G401.6 (cell line): Measurements from ENCODE around the gene PUS10.
"Not testable (repeated sequence)": the region's sequence is repeated elsewhere in the genome, so short reads cannot be mapped to it uniquely, and the experiment has no call there.

Source experiments
- FAIRE-seq: peaks from 2 replicates; lab custom pipeline; 2012; peaks lifted over from hg19 to GRCh38; lab: Jason Lieb, UNC

The PUS10 gene

GRCh38 chr2:61011678-61012077 lies 6.4 kb downstream of the PUS10 start:
- FAIRE-seq = peak; percentile 33

- no peak for FAIRE-seq
These were observed 8.7 kb downstream of the PUS10 start for GRCh38 chr2:61009355-61009754.

GRCh38 chr2:61006486-61007105 lies 11.5 kb downstream of the PUS10 start:
- peak; percentile 71 for FAIRE-seq

GRCh38 chr2:61005736-61006135 lies 12.3 kb downstream of the PUS10 start:
- FAIRE-seq = no peak

DNA sequence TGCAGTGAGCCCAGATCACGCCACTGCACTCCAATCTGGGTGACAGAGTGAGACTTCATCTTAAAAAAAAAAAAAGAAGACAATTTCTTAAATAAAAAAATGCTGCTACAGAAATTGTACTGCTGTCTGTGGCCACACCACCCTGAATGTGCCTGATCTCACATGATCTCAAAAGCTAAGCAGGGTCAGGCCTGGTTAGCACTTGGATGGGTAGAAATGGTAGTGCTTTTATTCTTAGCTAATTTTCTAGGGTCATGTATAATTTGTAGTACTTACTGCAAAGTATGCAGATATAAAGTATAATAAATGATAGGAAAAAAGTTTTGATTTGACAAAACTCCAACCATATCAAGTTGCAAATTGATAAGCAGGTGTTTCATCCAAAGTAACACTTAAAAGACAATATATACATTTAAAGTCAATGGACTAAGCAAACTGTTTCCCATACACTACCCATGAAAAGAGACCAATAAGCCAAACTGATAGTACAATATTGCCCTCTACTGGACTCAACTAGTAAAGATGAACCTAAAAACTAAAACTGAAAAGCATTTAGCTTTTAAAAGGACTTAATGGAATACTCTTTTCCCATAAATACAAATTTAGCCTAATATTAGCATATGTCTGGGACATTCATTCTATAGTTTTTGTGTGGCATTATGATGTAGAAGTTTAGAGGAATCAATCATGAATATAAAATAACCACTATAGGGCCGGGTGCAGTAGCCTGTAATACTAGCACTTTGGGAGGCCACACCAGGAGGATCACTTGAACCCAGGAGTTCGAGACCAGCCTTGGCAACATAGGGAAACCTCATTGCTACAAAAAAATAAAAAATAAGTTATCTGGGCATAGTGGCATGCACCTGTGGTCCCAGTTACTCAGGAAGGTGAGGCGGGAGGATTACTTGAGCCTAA lies 19.2 kb downstream of the PUS10 start:
- FAIRE-seq = peak; percentile 98

GRCh38 chr2:60994131-60994530 lies 23.9 kb downstream of the PUS10 start:
- FAIRE-seq = no peak

DNA sequence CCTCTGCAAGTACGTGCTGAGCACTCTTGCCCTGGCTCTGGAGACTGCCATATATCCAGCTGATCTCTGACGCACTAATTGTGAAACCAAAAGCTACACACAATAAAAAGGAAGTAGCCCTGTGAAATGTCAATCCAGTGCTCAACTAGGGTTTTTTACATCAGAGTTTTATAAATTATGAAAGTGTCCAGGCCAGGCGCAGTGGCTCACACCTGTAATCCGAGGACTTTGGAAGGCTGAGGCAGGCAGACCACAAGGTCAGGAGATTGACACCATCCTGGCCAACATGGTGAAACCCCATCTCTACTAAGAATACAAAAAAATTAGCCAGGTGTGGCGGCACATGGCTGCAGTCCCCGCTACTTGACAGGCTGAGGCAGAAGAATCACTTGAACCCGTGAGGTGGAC lies 25.1 kb downstream of the PUS10 start:
- no peak for FAIRE-seq

DNA sequence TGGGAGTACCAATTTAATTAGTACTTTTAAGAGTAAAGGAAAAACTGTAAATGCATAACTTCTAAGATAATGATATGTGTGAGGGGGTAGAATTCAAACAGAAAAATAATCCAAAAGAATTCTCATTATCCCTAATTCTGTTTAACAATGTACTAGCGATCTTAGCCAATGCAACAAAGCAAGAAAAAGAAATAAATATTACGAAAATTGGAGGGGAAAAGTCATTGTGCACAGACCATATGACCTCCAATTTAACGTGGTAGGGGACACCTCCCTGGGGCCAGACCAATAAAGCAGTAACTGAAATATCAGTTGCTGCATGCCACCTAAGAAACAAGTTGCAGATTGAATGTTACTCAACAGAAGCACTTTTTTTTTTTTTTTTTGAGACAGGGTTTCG lies 26.4 kb downstream of the PUS10 start:
- no peak for FAIRE-seq

GRCh38 chr2:60989259-60989658 lies 28.8 kb downstream of the PUS10 start:
- no peak for FAIRE-seq

- not testable (repeated sequence) for FAIRE-seq
These were observed 30.4 kb downstream of the PUS10 start for GRCh38 chr2:60987656-60988055.

DNA sequence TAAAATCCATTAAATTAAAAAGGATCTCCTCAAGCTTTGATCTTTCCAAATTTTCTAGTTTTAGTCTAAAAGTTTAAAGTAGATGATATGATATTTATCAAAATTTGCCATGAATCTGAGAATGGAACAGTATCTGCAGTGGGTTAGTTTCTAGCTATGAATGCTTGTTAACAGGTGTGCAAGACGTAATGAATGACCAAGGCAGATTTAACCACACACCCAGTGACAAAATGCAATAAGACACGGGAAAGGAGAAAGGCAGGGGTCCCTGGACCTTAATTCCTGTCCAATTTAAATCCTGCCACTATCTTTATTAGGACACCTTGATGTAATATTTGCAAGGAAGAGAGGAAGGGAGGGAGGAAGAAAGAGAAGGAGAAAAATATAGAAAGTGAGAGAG lies 31.0 kb downstream of the PUS10 start:
- no peak for FAIRE-seq

DNA sequence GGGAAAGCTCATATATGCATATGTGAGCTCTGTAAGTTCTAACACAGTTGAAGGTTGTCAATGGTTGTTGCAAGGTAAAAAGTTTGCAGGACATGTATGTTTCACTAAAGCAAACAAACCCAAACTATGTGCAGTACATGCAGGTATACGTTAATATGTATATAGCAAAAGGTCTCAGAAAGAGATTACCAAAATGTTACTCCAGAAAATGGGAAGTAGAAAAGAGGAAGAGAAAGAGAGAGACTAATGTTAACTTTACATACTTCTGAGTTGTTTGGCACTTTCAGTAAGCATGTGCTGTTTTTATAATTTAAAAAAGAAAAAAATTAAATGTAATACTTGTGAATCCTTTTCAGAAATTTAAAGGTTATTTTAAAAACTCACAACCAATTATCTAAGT lies 33.3 kb downstream of the PUS10 start:
- no peak for FAIRE-seq

GRCh38 chr2:60982066-60982465 lies 36.0 kb downstream of the PUS10 start:
- FAIRE-seq = not testable (repeated sequence)

- no peak for FAIRE-seq
These were observed 37.8 kb downstream of the PUS10 start for GRCh38 chr2:60980071-60980815.

DNA sequence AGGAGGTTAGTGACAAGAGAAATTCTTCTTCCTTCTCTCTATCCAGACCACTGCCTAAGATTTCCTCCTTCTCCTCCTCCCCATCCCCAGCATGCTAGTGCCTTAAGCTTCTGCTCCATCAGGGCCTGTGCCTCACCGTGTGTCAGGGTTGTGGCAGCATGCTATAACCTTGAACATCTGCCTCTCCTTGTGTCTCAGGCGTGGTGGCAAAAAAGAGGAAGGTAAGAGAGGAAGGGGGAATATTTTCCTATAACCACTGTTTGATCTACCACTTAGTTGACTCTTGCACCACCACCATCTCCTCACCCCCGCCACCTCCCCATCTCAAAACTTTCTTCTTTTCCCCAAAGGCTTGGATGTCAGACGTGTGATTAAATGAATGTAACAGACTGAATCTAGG lies 38.8 kb downstream of the PUS10 start:
- no peak for FAIRE-seq

DNA sequence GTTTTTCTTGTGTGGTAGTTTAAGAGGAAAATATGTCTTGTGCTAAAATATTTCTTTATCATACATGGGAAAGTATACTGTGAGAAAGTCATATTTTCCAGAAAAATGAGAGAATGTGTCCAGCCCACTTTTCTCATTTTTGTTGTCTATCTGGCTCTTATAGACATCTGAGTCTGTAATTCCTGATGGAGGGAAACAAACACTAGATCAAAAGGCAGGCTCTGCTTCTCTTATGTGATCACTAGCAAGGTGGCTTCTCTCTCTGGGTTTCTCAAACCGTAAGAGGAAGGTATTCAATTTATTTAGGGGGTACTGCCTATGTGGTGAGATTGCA lies 40.5 kb downstream of the PUS10 start:
- FAIRE-seq = no peak

DNA sequence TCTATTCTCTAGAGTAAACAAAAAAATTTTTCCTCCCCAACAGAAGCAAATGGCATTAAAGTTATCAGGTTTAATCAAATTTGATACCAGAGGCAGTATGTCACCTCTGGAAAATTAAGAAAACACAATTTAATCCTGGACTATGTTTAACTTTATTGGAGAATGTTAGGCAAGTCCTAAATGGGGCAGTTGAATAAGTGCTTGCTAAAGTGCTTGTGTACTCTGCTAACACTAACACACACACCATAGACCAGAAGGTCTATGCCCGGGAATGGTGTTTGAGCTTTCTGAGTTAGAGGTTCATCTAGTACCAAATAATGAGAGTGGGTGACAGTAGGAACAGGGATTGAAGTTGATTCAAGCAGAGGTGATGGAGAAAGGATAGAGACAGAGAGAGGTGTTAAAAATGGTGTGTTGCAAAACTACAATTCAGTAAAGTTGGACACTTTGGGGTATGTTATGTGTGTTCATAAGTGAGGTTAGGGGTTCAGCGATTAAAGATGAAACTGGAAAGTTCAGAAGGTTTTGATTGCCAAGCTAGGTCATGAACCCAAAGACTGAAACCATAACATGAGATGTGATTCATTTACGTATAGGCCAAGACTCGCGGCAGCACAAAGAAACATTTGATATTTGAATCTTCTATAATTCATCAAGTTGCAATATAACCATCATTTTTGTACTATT lies 41.0 kb downstream of the PUS10 start:
- no peak for FAIRE-seq

DNA sequence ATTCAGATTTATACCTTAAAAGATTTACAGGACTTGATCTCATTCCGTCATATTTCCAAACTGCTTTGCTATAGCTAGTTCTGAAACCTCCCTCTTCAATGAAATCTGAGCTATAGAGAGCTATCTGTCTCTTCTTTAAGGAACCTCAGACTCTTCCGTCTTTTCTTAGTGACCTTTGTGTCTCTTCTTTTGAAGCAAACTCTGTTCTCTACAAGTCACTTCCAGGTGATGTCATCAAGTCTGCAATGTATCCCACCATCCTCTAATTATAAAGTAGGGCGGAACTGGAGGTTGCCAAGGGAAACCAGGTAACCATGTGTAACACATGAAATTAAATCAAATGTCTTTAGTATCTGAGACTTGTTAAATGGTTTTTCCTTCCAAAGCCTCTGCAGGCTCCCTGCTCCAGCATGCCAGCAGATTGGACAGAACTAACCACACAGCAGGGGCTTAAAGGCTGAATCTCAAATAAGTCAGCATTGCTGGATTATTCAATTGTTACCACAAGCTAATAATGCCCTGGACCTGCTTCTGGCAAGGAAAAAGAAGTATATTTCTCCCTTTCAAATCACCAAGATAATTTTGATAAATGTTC lies 41.7 kb downstream of the PUS10 start:
- FAIRE-seq = no peak

GRCh38 chr2:60974652-60975051 lies 43.4 kb downstream of the PUS10 start:
- FAIRE-seq = no peak

- no peak for FAIRE-seq
These were observed 44.4 kb downstream of the PUS10 start for GRCh38 chr2:60973705-60974104.

DNA sequence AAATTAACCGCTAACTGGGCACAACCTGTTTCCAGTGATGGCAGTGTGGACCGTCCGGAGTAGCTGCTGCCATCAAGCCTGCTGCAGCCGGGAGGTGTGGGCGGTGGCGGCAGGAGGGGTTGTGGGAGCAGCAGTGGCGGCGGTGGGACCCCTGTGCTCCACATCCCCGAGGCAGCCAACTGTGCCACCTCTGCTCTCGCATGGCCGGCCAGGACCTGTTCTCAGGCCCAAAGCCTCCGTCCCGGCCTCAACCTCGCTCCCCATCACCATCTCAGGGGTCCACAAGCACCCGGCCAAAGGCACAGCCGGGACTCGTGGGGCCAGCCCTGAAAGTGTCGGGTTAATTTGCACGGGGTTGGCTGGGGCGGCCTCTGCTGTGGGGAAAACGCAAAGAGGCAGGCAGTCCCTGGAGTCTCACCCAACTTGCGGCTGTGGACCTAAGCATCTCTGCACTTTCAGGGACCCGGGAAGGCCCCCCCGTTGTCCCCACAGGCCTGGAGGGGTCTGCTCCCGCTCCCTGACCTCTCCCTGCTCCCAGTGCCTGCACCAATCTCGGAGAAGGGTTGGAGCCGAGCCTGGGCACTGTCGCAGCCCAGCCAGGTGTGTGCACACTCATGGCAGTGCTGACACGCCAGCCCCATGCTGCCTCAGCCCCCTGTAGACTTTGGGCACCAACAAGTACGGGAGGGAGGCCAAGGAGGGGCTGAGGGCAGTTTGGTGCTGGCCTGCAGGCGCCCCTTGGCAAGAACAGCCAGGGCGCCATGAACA lies 45.0 kb downstream of the PUS10 start:
- FAIRE-seq = no peak
